Neural cell (in vitro differentiated cells): ENCODE results near the gene ARMH1.

ENCODE experiments used
- POLR2AphosphoS5 ChIP-seq: IDR thresholded peaks from 2 replicates; pipeline ENCODE4 v1.6.1; 2012
- TAF1 ChIP-seq: IDR thresholded peaks from 2 replicates; pipeline ENCODE4 v1.6.1; 2012; ENCODE audit warnings: low read depth
- TF ChIP-seq, protein P1 (sequence below): fragments of 450-650 bp; IDR thresholded peaks from 2 replicates; pipeline ENCODE4 v1.5.1; 2014; ENCODE audit warnings: antibody characterized with exemption, mild to moderate bottlenecking, moderate library complexity; ENCODE audit not compliant: poor library complexity, severe bottlenecking

DNA sequence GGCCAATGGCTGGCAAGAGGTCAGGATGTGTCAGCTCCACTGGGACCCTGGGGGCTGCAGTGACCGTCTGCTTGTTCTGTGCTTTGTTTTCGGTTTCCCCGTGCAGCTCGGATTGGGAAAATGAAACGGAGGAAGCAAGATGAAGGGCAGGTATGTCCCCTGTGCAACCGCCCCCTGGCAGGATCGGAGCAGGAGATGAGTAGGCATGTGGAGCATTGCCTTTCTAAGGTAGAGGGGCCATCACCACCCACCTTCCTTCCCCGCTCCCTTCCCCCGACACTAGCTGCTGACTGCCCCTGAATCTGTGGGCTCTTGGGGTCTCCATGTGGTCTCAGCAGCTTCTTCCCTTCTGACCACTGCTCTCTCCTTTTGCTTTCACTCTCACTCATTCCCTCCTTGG, 39.1 kb upstream of the ARMH1 start:
- TF ChIP-seq TAF1 = no peak
- TF ChIP-seq, protein P1, sequence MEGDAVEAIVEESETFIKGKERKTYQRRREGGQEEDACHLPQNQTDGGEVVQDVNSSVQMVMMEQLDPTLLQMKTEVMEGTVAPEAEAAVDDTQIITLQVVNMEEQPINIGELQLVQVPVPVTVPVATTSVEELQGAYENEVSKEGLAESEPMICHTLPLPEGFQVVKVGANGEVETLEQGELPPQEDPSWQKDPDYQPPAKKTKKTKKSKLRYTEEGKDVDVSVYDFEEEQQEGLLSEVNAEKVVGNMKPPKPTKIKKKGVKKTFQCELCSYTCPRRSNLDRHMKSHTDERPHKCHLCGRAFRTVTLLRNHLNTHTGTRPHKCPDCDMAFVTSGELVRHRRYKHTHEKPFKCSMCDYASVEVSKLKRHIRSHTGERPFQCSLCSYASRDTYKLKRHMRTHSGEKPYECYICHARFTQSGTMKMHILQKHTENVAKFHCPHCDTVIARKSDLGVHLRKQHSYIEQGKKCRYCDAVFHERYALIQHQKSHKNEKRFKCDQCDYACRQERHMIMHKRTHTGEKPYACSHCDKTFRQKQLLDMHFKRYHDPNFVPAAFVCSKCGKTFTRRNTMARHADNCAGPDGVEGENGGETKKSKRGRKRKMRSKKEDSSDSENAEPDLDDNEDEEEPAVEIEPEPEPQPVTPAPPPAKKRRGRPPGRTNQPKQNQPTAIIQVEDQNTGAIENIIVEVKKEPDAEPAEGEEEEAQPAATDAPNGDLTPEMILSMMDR = no peak
- TF ChIP-seq POLR2AphosphoS5 = no peak
